WTC11 (cell line): ENCODE data around the gene EXOSC1.
"Not testable (repeated sequence)": the region's sequence is repeated elsewhere in the genome, so short reads cannot be mapped to it uniquely, and the experiment has no call there.

Source experiments
- ATF6 ChIP-seq: sonication (generic); formaldehyde crosslinking; IDR thresholded peaks from 2 replicates; pipeline ENCODE4 v1.8.1; 2023; ENCODE audit warnings: mild to moderate bottlenecking, missing genetic modification reagents
- CREB1 ChIP-seq: sonication (generic); formaldehyde crosslinking; IDR thresholded peaks from 2 replicates; pipeline ENCODE4 v1.8.0; 2023; ENCODE audit warnings: mild to moderate bottlenecking, missing genetic modification reagents
- CTCF ChIP-seq: fragments of 200-600 bp; IDR thresholded peaks from 2 replicates; pipeline ENCODE4 v1.8.0; 2022; ENCODE audit warnings: antibody characterized with exemption
- ZBTB21 ChIP-seq: sonication (generic); formaldehyde crosslinking; IDR thresholded peaks from 2 replicates; pipeline ENCODE4 v1.8.1; 2023; ENCODE audit warnings: mild to moderate bottlenecking, missing genetic modification reagents, borderline replicate concordance
- ZNF263 ChIP-seq: sonication (generic); formaldehyde crosslinking; IDR thresholded peaks from 2 replicates; pipeline ENCODE4 v1.8.1; 2022; ENCODE audit warnings: low read depth, mild to moderate bottlenecking, moderate library complexity, missing genetic modification reagents

GRCh38 chr10:97406483-97406882 lies 39.3 kb downstream of the EXOSC1 start:
- not testable (repeated sequence) for TF ChIP-seq ZBTB21; ZNF263 (CRISPR knock-in tag); CTCF; ATF6 (CRISPR knock-in tag); CREB1
